Liver (tissue), 3 donors: Measurements from ENCODE around the gene RBMS3.

Source experiments
- CTCF ChIP-seq: fragments of 150-350 bp; IDR thresholded peaks from 2 replicates; pipeline ENCODE4 v1.5.1; 2017; ENCODE audit warnings: improper control_type of control experiment, low read depth, low read length; ENCODE audit not compliant: missing input control
- SP1 ChIP-seq: IDR thresholded peaks from 2 replicates; pipeline ENCODE4 v1.6.1; 2018; ENCODE audit warnings: antibody characterized with exemption, mild to moderate bottlenecking
- donor health status: healthy.
- donor health status: healthy.

DNA sequence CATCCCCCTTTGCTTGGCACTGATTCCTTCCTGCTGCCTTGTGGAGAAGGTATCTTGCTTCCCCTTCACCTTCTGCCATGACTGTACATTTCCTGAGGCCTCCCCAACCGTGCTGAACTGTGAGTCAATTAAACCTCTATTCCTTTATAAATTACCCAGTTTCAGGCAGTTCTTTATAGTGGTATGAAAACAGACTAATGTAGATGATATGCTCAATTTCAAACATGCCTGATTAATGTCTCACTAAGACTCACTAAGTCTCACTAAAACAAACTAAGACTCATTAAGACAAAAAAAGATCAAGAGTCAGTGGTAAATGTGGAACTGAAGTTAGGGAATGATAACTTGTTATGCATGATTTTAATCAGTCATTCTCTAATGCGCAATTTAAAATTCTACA, 606.6 kb downstream of the RBMS3 start:
- no peak for TF ChIP-seq SP1
- TF ChIP-seq CTCF = no peak
